NCI-H1048 (cell line): Measurements from ENCODE around the gene PGS1.

Experiments
- DNase-seq: peaks from one replicate; lab custom pipeline; 2025; lab: John Stamatoyannopoulos, UW

The PGS1 gene

GRCh38 chr17:78390241-78391050 is 12.0 kb downstream of the PGS1 start:
- no peak for DNase-seq

GRCh38 chr17:78391051-78391431 is 12.6 kb downstream of the PGS1 start:
- DNase-seq: no peak

GRCh38 chr17:78391843-78392242 is 13.4 kb downstream of the PGS1 start:
- no peak for DNase-seq

- DNase-seq: no peak
Measured at GRCh38 chr17:78392295-78392694, 13.8 kb downstream of the PGS1 start.

GRCh38 chr17:78393575-78393974 is 15.1 kb downstream of the PGS1 start:
- no peak for DNase-seq

- no peak for DNase-seq
Measured at GRCh38 chr17:78394209-78394608, 15.8 kb downstream of the PGS1 start.

GRCh38 chr17:78395155-78395554 is 16.7 kb downstream of the PGS1 start:
- DNase-seq: no peak

- no peak for DNase-seq
Measured at GRCh38 chr17:78396441-78397337, 18.2 kb downstream of the PGS1 start.

- no peak for DNase-seq
Measured at GRCh38 chr17:78397681-78398101, 19.2 kb downstream of the PGS1 start.

- DNase-seq: no peak
Measured at GRCh38 chr17:78398390-78398789, 19.9 kb downstream of the PGS1 start.

- DNase-seq: no peak
Measured at GRCh38 chr17:78399028-78399692, 20.7 kb downstream of the PGS1 start.

GRCh38 chr17:78399693-78400144 is 21.3 kb downstream of the PGS1 start:
- no peak for DNase-seq

- DNase-seq: no peak
Measured at GRCh38 chr17:78400581-78401240, 22.3 kb downstream of the PGS1 start.

- DNase-seq: no peak
Measured at GRCh38 chr17:78401246-78401645, 22.8 kb downstream of the PGS1 start.

- no peak for DNase-seq
Measured at GRCh38 chr17:78401891-78402290, 23.4 kb downstream of the PGS1 start.

GRCh38 chr17:78403822-78404221 is 25.4 kb downstream of the PGS1 start:
- no peak for DNase-seq

- no peak for DNase-seq
Measured at GRCh38 chr17:78406396-78406795, 27.9 kb downstream of the PGS1 start.

GRCh38 chr17:78406920-78407319 is 28.5 kb downstream of the PGS1 start:
- no peak for DNase-seq

GRCh38 chr17:78407387-78408000 is 29.0 kb downstream of the PGS1 start:
- no peak for DNase-seq

- no peak for DNase-seq
Measured at GRCh38 chr17:78408476-78409050, 30.1 kb downstream of the PGS1 start.
